OCI-LY7 (cell line): Measurements from ENCODE around the gene TRIM9. TPM values are rescaled to one million over a fixed set of nuclear protein-coding genes. Genes with fewer than 3 reads are reported as not detected.

ENCODE experiments used
- BruUV-seq: library from RNA; stranded (reverse); fragments of 400-500 nt; replicated peaks from 2 replicates; lab custom pipeline; 2021; lab: Mats Ljungman, UMichigan
- CTCF ChIA-PET: fragments of 300-600 bp; sonication (Branson Sonifier 250); formaldehyde crosslinking; loops from one replicate; lab custom pipeline; 2022; ENCODE audit warnings: antibody characterized with exemption; ENCODE audit not compliant: unreplicated experiment; lab: Charles Lee
- POLR2A ChIA-PET: fragments of 300-600 bp; sonication (Branson Sonifier 250); formaldehyde crosslinking; loops from one replicate; lab custom pipeline; 2022; ENCODE audit warnings: antibody characterized with exemption; lab: Charles Lee
- DNase-seq: peaks from one replicate; pipeline ENCODE4 v3.0.0-alpha.2; 2015; ENCODE audit warnings: low spot score
- H2AFZ ChIP-seq: fragments of 200-600 bp; sonication (generic), shearing (Covaris generic); 2 replicates; pipeline ENCODE4 v1.6.1; 2014; ENCODE audit warnings: mild to moderate bottlenecking, antibody characterized with exemption, low read length, moderate library complexity
- H3K27ac ChIP-seq: fragments of 200-600 bp; sonication (generic); 2 replicates; pipeline ENCODE4 v1.5.1; 2014; ENCODE audit warnings: mixed run types, low read depth, mild to moderate bottlenecking, moderate library complexity, low read length, inconsistent platforms; ENCODE audit not compliant: poor library complexity, severe bottlenecking
- H3K36me3 ChIP-seq: fragments of 200-600 bp; sonication (generic); 2 replicates; pipeline ENCODE4 v1.6.1; 2014; ENCODE audit warnings: mild to moderate bottlenecking, antibody characterized with exemption, low read length, moderate library complexity, mixed read lengths; ENCODE audit not compliant: insufficient read depth
- H3K4me1 ChIP-seq: fragments of 200-600 bp; sonication (generic); 2 replicates; pipeline ENCODE4 v1.5.1; 2014; ENCODE audit warnings: mild to moderate bottlenecking, low read length; ENCODE audit not compliant: insufficient read depth, poor library complexity, severe bottlenecking
- H3K4me2 ChIP-seq: fragments of 200-600 bp; sonication (generic); 2 replicates; pipeline ENCODE4 v1.6.1; 2014; ENCODE audit warnings: mild to moderate bottlenecking, low read length
- H3K4me3 ChIP-seq: fragments of 200-600 bp; sonication (generic); 2 replicates; pipeline ENCODE4 v1.5.1; 2014; ENCODE audit warnings: mild to moderate bottlenecking, low read depth, low read length; ENCODE audit not compliant: poor library complexity, severe bottlenecking
- H3K79me2 ChIP-seq: fragments of 200-600 bp; sonication (generic); 2 replicates; pipeline ENCODE4 v1.6.1; 2016; ENCODE audit warnings: low read depth, mild to moderate bottlenecking, low read length, moderate library complexity, mixed read lengths; ENCODE audit not compliant: insufficient read depth
- H3K9me2 ChIP-seq: fragments of 200-600 bp; sonication (generic); 2 replicates; pipeline ENCODE4 v1.6.1; 2016; ENCODE audit warnings: mild to moderate bottlenecking, low read length, mixed read lengths; ENCODE audit not compliant: insufficient read depth
- H3K9me3 ChIP-seq: fragments of 200-600 bp; sonication (generic); 2 replicates; pipeline ENCODE4 v1.6.1; 2014; ENCODE audit warnings: mild to moderate bottlenecking, mixed run types, low read length, mixed read lengths
- H4K20me1 ChIP-seq: fragments of 200-600 bp; sonication (generic); 2 replicates; pipeline ENCODE4 v1.6.1; 2014; ENCODE audit warnings: mild to moderate bottlenecking, antibody characterized with exemption, low read length, moderate library complexity, mixed read lengths; ENCODE audit not compliant: insufficient read depth
- CTCF ChIP-seq: fragments of 200-600 bp; sonication (generic); conservative IDR thresholded peaks from 2 replicates; pipeline ENCODE4 v1.5.1; 2014; ENCODE audit warnings: mild to moderate bottlenecking, antibody characterized with exemption, low read length, moderate library complexity, mixed read lengths
- EZH2phosphoT487 ChIP-seq: fragments of 200-600 bp; sonication (generic); IDR thresholded peaks from 2 replicates; pipeline ENCODE4 v1.6.1; 2018; ENCODE audit warnings: low read depth, borderline replicate concordance, mild to moderate bottlenecking, mixed run types, antibody characterized with exemption, low read length, moderate library complexity, mixed read lengths
- intact Hi-C: fragments of 100-400 bp; cut with micrococcal nuclease; formaldehyde crosslinking; loops from one replicate; pipeline ENCODE4 v1.10.0; 2022; ENCODE audit not compliant: unreplicated experiment
- total RNA-seq, 2 experiments: library from RNA; depleted of rRNA in 1 of 2; stranded (reverse); fragments of >200 nt in 1 of 2; shearing (Covaris generic) in 1 of 2; gene quantifications; 2 replicates each; pipeline ENCODE4 v1.2.3, GENCODE V29; 2014 to 2022

TRIM9 gene
- total RNA-seq, 2 experiments from 2014 or later: 1.4 to 7.9 TPM

DNA sequence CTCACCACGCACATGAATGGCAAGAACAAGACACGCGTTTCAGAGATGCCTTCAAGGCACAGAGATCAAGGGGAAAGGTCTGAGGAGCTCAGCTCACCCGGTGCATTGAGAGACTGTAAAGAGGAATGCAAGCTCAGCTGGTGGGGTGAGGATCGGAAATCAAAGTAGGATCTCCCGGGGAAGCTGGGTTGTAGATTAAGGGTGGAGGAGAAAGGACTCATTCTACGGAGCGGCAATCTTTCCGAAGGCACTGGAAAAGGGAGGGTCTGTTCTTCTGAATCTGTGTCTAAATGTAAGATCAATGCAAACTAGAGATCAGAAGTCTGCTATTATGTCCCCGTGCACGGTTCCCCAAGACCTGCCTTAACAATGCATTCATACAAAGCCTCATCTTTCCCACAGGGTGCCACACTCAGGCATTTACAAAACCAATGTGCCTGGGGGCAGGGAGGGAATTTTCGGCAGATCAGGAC lies 109.0 kb downstream of the TRIM9 start:
- Histone ChIP-seq H3K36me3 (no peaks in the 10 kb centered on the region), H3K79me2 (no peaks in the 10 kb centered on the region), H3K4me2 (no peak overlapping the region), H3K27ac (no peak overlapping the region), H3K9me3 (no peaks in the 10 kb centered on the region), H3K4me3 (no peak overlapping the region), H2AFZ (no peak overlapping the region), H3K9me2 (no peaks in the 10 kb centered on the region), H3K4me1 (no peaks in the 10 kb centered on the region), H4K20me1 (no peaks in the 10 kb centered on the region)
- no peak for DNase-seq
- TF ChIP-seq CTCF (no peak), EZH2phosphoT487 (no peak)
- ChIA-PET CTCF (no interaction called here), POLR2A (no interaction called here)
- no TSS peak for BruUV-seq
- intact Hi-C loops: no loop called here

GRCh38 chr14:50985124-50985858 lies 109.6 kb downstream of the TRIM9 start:
- ChIA-PET CTCF (no interaction called here), POLR2A (no interaction called here)
- intact Hi-C loops: no loop called here
- Histone ChIP-seq H3K9me3 (no peaks in the 10 kb centered on the region), H3K27ac (no peak overlapping the region), H4K20me1 (no peaks in the 10 kb centered on the region), H3K36me3 (no peaks in the 10 kb centered on the region), H3K4me3 (no peak overlapping the region), H3K9me2 (no peaks in the 10 kb centered on the region), H2AFZ (no peak overlapping the region), H3K79me2 (no peaks in the 10 kb centered on the region), H3K4me2 (no peak overlapping the region), H3K4me1 (no peaks in the 10 kb centered on the region)
- TF ChIP-seq CTCF (no peak), EZH2phosphoT487 (no peak)
- BruUV-seq: no TSS peak
- DNase-seq: no peak

DNA sequence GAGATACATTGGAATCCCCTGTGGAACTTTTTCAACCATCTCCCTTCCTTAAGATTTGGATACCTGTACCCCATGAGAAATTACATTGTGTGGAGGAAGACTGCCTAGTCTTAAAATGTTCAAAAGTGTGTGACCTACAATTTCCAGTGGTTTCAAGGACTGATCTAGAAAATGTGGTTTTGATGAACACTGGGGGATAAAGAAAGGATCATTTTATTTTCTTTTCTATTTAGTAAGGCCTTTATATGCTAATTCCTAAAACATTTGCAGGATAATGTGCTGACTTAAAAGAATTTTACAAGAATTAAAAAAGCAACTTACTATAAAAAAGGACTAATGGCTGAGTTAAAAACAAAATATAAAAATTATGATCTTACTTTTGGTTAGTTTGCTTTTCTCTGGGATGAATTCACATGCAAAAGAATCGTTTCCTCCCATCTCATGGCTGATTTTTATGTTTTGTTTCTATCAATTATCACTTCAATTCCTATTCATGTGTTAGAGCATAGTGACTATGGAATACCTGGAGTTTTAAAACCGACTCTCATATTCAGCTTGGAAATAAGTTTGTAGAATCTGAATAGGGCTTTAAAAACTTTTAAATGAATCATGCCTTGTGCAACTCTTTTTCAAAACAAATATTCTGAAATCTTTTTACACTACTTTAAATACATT lies 110.7 kb downstream of the TRIM9 start:
- H3K9me3 ChIP-seq: no peaks in the 10 kb centered on the region
- H2AFZ ChIP-seq: no peak overlapping the region
- intact Hi-C loops: no loop called here
- no peaks in the 10 kb centered on the region for H4K20me1 ChIP-seq
- no peaks in the 10 kb centered on the region for H3K79me2 ChIP-seq
- CTCF ChIA-PET: no interaction called here
- no peaks in the 10 kb centered on the region for H3K9me2 ChIP-seq
- TF ChIP-seq EZH2phosphoT487 (no peak), CTCF (no peak)
- no peak overlapping the region for H3K27ac ChIP-seq
- H3K4me3 ChIP-seq: no peak overlapping the region
- POLR2A ChIA-PET: interaction anchor here (0.7 kb wide), 1 partner anchor 30 kb away, joined by 3 read pairs; no protein-coding TSS in a partner anchor
- H3K36me3 ChIP-seq: no peaks in the 10 kb centered on the region
- H3K4me1 ChIP-seq: peaks cover 3% of the 10 kb centered on the region
- BruUV-seq: no TSS peak
- DNase-seq: no peak
- no peak overlapping the region for H3K4me2 ChIP-seq
